Measurements from ENCODE around the gene MACROH2A1.

The MACROH2A1 gene

DNA sequence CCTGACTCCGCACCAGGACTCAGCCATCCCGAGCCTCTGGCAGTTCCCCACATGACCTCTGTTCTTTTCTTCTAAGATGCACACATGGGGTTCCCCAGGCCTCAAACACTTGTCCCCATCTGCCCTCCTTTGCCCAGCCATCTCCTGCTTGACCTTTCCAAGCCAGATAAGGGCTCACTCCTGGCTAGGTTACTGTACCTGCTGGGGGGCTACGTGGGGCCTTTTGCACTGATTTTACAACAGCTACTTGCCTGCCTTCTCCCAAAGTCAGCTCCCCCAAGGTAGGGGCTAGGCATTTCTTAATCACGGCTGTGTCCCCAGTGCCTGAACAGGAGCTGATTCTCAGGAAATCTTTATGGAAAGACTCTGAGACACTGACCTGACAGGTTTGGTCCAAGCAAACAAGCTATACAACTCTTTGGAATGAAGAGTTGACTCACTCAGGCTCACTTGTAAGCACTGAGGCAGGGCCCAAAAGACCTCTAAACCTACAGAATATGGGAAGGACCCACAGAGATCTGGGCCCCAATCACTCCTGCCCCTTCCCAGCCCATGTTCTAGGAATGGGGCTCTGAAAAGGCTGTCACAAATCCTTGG is 2.5 kb downstream of the MACROH2A1 start:
- DNase-seq, result no peak

DNA sequence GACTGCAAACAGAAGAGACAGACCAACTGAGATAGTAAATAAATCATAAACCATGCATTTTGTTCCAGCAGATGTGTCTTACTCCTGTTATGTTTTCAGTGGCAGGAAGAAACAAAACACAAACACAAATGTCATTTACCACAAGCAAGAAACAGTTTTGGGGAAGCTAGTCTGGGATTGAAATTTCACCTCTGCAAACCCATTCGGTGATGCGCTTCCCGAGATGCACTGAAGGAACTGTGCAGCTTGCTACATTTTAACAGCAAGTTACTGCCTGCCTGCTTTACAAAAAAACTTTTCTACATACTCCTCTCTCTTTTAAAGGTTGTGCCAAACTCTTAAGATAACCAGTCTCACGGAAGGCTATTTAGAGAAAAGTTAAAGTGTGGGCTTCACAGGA is 3.2 kb downstream of the MACROH2A1 start:
- DNase-seq, result no peak

DNA sequence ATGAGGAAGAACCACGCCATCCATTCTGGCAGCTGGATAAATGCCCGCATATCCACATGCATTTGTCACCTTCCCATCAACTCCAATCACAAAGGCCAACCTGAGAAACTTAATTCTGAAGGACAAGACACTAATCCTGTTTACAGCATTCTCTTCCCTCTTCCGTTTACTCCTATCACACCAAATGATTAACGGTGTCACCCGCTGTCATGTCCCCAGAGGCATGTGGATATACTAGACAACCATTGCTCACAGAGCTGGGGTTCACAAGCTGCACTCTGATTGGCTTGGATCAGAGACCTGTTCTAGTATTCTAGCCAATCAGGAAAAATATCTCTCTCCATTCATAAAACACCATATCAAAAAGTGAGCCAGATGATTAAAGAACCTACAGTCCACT is 3.6 kb downstream of the MACROH2A1 start:
- DNase-seq, result no peak

- no peak for DNase-seq
Measured at GRCh38 chr5:135394095-135394494, 4.9 kb downstream of the MACROH2A1 start.

GRCh38 chr5:135393691-135394090 is 5.3 kb downstream of the MACROH2A1 start:
- no peak for DNase-seq

GRCh38 chr5:135393229-135393628 is 5.8 kb downstream of the MACROH2A1 start:
- DNase-seq, result no peak

GRCh38 chr5:135392256-135392655 is 6.8 kb downstream of the MACROH2A1 start:
- no peak for DNase-seq

DNA sequence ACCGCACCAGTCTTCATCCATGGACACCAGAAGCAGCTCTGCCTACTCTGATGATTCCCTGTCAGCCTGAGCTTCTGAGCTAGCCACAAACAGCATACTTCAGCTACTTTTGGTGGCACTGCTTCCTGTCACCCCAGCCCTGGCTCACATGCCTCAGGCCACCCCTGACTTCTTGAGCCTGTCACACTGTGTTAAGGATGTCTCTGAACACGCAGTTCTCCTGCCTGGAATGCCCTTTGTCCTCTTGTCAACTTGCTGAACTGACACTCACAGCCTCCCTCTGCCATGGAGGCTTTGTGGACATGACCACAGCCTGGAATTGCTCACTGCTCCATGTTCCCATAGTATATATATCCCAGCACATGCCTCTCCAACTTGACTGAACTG is 7.2 kb downstream of the MACROH2A1 start:
- no peak for DNase-seq

GRCh38 chr5:135391116-135391868 is 7.7 kb downstream of the MACROH2A1 start:
- DNase-seq, result no peak

DNA sequence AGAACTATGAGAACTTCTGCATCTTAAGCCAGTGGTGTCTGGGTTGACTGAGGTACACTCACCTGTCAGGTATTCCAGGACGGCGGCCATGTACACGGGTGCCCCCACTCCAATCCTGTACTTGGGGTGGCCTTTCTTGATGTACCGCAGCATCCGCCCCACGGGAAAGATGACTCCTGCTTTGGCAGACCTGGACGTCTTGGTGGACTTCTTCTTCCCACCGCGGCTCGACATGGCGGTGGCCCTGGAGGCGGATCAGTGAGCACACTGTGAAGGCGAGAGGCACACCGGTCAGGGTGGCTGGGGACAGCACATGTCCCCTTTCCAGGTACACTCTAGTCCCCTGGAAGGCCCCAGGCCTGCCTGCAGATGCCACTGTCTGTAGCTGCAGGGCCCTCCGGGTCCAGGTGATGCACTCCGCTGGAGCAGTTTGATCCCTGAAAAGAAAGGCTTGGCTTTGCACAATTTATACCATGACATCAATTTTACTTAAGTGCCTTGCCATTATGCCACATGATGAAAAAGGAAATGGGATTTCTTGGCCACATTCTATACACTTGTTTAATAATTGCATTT is 10.1 kb downstream of the MACROH2A1 start:
- DNase-seq, result no peak

- DNase-seq, result no peak
Measured at GRCh38 chr5:135387629-135387960, 11.4 kb downstream of the MACROH2A1 start.

DNA sequence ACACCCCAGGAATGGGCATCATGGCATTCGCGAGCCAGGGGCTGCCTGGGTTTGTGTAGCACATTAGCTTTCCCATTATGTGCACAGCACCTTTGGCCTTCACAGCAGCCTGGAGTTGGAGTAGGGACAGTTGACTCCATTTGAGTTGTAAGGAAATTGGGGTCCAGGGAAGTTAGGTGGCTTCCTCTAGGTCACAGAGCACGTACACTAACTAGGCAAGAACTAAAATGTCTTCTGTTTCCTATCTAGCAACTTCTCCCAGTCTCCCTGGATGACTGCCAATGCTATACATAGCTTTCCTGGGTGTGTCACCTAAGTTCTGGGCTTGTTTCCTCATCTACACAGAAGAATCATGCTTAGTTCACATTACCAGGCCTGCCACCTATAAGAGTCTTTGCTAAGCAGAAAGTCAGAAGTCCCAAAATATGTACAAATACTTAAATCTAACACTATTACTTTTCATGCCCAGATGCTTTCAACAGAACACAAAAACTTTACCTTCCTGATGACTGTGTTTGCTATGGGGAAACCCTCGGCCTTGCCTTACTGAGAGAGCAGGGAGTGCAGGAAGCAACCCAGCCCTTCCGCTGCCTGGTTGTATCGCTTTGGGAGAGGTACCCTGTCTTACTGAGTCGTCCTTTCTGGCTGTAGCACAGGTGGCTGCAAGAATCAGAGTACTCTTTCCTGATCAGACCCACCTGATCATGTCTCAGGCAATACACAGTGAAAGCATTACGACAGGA is 12.0 kb downstream of the MACROH2A1 start:
- no peak for DNase-seq

DNA sequence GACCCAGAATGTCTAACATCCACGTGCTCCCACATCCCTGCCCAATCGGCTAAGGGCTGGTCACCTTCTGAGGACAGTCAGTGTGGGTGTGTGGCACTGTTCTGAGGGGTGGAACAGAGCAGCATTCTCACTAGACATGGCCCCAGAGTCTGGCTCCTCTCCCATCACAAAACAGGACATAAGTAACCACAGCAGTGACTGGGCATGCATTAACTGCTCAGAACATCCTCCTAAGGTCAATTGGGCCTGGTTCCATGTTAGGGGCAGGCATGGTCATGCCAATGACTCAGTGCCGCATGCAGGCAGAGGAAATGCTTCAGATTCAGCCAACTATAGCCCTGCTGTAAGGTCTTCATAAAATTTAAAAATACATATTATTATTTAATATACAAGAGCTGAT is 12.9 kb downstream of the MACROH2A1 start:
- DNase-seq, result no peak

- DNase-seq, result no peak
Measured at GRCh38 chr5:135385576-135385975, 13.5 kb downstream of the MACROH2A1 start.

GRCh38 chr5:135384898-135385297 is 14.1 kb downstream of the MACROH2A1 start:
- no peak for DNase-seq

DNA sequence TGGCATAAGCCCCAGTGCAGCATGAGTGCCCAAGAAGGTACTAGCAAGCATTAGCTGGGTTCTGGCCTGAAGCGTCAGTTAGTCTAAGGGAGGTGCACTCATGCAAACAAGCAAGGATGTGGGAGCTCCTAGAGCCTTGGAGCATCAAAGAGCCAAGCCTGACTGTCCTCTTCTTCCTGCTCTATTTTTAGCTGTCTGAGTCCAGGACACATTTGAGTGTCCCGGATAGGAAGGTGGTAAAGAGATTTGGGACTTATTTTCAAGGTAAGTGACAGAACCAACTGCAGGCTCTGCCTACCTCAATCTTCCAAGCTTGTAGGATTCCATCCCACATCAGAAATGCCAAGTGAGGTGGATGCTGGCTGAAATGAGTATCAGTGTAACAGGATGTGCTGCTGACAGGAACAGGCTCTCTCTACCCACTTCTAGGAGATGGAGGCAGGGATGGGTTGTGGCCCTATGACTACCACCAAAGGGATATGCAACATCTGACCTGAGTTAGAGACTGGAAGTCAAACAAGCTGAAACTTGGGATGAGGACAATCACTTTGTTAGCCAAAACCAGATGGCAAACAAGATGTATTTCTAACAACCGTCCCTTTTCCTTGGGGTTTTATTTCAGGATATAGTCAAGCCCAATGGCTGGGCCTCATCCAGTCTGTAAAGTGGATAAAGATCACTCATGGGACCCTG is 15.1 kb downstream of the MACROH2A1 start:
- no peak for DNase-seq

GRCh38 chr5:135382981-135383380 is 16.1 kb downstream of the MACROH2A1 start:
- no peak for DNase-seq

DNA sequence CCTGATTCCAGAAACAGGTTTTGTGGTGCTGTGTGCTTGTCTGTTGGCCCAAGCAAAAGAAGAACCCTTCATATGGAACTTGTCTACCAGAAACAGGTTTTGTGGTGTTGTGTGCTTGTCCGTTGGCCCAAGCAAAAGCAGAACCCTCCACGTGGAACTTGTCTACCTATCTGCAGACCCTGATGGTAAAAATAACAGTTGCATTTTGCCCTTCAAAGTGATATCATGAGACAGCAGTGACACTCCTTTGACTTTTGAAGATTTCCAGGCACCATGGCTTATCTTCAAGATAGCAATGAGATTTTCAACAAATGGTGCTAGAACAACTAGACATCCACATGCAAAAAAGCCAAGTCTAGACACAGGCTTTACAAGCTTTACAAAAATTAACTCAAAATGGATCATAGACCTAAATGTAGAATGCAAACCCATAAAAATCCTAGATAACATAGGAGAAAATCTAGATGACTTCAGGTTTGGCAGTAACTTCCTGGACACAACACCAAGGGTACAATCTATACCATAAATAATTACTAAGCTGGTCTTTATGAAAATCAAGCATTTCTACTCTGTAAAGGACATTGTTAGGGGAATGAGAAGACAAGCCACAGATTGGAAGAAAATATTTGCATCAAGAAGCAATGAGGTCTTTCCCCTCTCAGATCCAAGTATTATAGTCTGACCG is 16.8 kb downstream of the MACROH2A1 start:
- DNase-seq, result no peak

- no peak for DNase-seq
Measured at GRCh38 chr5:135379046-135379654, 19.9 kb downstream of the MACROH2A1 start.

GRCh38 chr5:135377751-135378680 is 21.0 kb downstream of the MACROH2A1 start:
- DNase-seq, result no peak

Measured in NCI-H2029 treated with DMSO at 0.1 percent for 48 hours (cell line).